MM.1S (cell line): ENCODE results near the gene TMTC1.

ENCODE experiments used
- DNase-seq: peaks from one replicate; pipeline ENCODE4 v3.0.0-alpha.2; 2015
- H2AFZ ChIP-seq: fragments of 300-600 bp; sonication (generic); 2 replicates; pipeline ENCODE4 v1.6.0; 2016; ENCODE audit warnings: antibody characterized with exemption, low read length
- H3F3A ChIP-seq: fragments of 300-600 bp; sonication (generic); 2 replicates; pipeline ENCODE4 v1.6.1; 2016; ENCODE audit warnings: mild to moderate bottlenecking, antibody characterized with exemption, low read length, moderate library complexity, mixed read lengths; ENCODE audit not compliant: insufficient read depth
- H3K27ac ChIP-seq: fragments of 300-600 bp; sonication (generic); 2 replicates; pipeline ENCODE4 v1.5.1; 2016; ENCODE audit warnings: mild to moderate bottlenecking, low read length
- H3K27me3 ChIP-seq: fragments of 300-600 bp; sonication (generic); replicated peaks from 2 replicates; pipeline ENCODE4 v1.6.0; 2016; ENCODE audit warnings: low read length; ENCODE audit not compliant: insufficient read depth
- H3K36me3 ChIP-seq: fragments of 300-600 bp; sonication (generic); replicated peaks from 2 replicates; pipeline ENCODE4 v1.6.1; 2016; ENCODE audit warnings: mild to moderate bottlenecking, low read length, mixed read lengths; ENCODE audit not compliant: insufficient read depth
- H3K4me1 ChIP-seq: fragments of 300-600 bp; sonication (generic); 2 replicates; pipeline ENCODE4 v1.6.1; 2016; ENCODE audit warnings: low read length, mixed read lengths
- H3K4me2 ChIP-seq: fragments of 300-600 bp; sonication (generic); 2 replicates; pipeline ENCODE4 v1.6.0; 2016; ENCODE audit warnings: low read depth, low read length
- H3K4me3 ChIP-seq: fragments of 300-600 bp; sonication (generic); 2 replicates; pipeline ENCODE4 v1.5.1; 2016; ENCODE audit warnings: low read length, mixed read lengths
- H3K79me2 ChIP-seq: fragments of 300-600 bp; sonication (generic); 2 replicates; pipeline ENCODE4 v1.6.1; 2016; ENCODE audit warnings: mixed run types, low read length, mixed read lengths
- H3K9ac ChIP-seq: fragments of 300-600 bp; sonication (generic); 2 replicates; pipeline ENCODE4 v1.6.1; 2016; ENCODE audit warnings: low read length, mixed read lengths
- H3K9me2 ChIP-seq: fragments of 300-600 bp; sonication (generic); replicated peaks from 2 replicates; pipeline ENCODE4 v1.6.1; 2016; ENCODE audit warnings: mild to moderate bottlenecking, low read length, mixed read lengths; ENCODE audit not compliant: insufficient read depth
- H3K9me3 ChIP-seq: fragments of 300-600 bp; sonication (generic); replicated peaks from 2 replicates; pipeline ENCODE4 v1.6.1; 2016; ENCODE audit warnings: mild to moderate bottlenecking, low read length, mixed read lengths; ENCODE audit not compliant: insufficient read depth
- H4K20me1 ChIP-seq: fragments of 300-600 bp; sonication (generic); 2 replicates; pipeline ENCODE4 v1.6.1; 2016; ENCODE audit warnings: mild to moderate bottlenecking, low read length, moderate library complexity, mixed read lengths; ENCODE audit not compliant: insufficient read depth
- EZH2 ChIP-seq: fragments of 300-600 bp; sonication (generic); optimal IDR thresholded peaks from 2 replicates; pipeline ENCODE3; 2017; ENCODE audit warnings: low read depth, mild to moderate bottlenecking, antibody characterized with exemption, low read length, mixed read lengths
- EZH2phosphoT487 ChIP-seq: fragments of 300-600 bp; sonication (generic); IDR thresholded peaks from 2 replicates; pipeline ENCODE4 v1.6.1; 2018; ENCODE audit warnings: antibody characterized with exemption, low read length
- TF ChIP-seq, protein P1 (sequence below): fragments of 300-600 bp; sonication (generic); IDR thresholded peaks from 2 replicates; pipeline ENCODE4 v1.5.1; 2016; ENCODE audit warnings: antibody characterized with exemption, low read length, mixed read lengths

The TMTC1 gene

DNA sequence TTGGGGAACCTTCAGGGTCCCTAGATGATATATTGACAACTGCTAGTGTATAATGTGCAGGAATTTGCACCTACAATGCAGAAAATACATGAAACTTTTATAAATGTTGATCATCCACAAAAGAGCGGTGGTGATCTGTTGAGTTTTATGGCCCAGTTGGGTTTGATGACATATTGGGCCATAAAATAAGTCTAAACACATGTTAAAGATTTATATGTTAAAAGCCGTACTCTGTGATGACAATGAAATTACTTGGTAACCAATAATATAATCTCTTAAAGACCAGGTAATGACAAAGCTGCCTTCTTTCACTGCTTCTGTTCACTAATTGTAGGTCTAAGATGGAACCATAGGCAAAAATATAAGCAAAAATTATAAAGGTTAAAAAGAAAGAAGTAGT lies 61.6 kb downstream of the TMTC1 start:
- Histone ChIP-seq H3K9me3 (no peaks in the 10 kb centered on the region), H3K27me3 (no peaks in the 10 kb centered on the region), H3K4me1 (0 out of 2 replicates have a peak, but pooled peaks cover 3% of the 10 kb centered on the region), H3K79me2 (no peaks in the 10 kb centered on the region), H3K36me3 (0 out of 2 replicates have a peak, but pooled peaks cover 3% of the 10 kb centered on the region), H3K27ac (no peak overlapping the region), H3K4me3 (no peak overlapping the region), H4K20me1 (no peaks in the 10 kb centered on the region), H3K9me2 (no peaks in the 10 kb centered on the region), H2AFZ (no peak overlapping the region), H3K9ac (no peak overlapping the region), H3K4me2 (no peak overlapping the region), H3F3A (no peaks in the 10 kb centered on the region)
- TF ChIP-seq, protein P1, sequence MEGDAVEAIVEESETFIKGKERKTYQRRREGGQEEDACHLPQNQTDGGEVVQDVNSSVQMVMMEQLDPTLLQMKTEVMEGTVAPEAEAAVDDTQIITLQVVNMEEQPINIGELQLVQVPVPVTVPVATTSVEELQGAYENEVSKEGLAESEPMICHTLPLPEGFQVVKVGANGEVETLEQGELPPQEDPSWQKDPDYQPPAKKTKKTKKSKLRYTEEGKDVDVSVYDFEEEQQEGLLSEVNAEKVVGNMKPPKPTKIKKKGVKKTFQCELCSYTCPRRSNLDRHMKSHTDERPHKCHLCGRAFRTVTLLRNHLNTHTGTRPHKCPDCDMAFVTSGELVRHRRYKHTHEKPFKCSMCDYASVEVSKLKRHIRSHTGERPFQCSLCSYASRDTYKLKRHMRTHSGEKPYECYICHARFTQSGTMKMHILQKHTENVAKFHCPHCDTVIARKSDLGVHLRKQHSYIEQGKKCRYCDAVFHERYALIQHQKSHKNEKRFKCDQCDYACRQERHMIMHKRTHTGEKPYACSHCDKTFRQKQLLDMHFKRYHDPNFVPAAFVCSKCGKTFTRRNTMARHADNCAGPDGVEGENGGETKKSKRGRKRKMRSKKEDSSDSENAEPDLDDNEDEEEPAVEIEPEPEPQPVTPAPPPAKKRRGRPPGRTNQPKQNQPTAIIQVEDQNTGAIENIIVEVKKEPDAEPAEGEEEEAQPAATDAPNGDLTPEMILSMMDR: no peak
- no peak for DNase-seq

DNA sequence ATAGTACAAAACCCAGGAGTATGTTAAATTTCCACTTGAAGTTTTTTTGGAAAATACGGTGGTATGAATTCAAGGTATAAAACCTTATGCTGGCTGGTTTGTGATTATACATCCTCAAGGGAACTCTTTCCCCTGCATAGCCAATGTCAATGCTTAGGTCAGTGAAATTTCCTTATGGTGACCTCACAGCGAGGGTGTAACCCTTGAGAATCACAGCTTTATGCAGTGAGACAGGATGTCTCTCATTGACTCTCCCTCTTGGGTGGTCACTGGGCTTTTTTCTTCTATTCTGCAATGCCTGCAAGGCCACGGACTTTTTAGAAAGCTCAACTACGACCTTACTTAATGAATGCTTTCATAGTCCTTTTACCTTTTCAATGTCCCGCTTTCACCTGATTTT lies 64.4 kb downstream of the TMTC1 start:
- DNase-seq: no peak
- 0 out of 2 replicates have a peak, but pooled peaks cover 3% of the 10 kb centered on the region for H3K36me3 ChIP-seq

DNA sequence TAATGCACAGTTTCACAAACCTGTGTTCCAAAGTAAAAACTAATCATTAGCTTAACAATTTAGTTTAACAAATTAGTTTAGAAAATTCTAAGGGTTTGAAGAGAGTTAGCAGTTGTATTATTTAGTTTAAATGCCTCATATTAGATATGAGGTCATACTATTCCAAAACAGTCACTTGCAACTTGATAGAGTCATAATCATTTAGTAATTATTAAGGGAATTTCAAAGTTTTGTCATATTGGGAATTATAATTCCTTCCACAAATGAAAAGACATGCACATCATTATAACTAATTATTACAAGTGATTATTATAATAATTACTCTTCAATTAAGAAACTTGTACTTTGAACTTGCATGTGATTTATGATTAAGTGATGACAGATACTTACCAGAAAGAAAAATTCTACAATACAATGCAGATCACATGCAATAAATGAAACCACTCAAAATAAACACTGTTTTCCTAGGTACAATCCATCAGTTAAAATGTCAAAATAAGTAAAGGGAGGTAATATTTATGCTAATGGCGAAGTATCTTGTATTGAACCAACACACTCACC lies 66.1 kb downstream of the TMTC1 start:
- H3K4me1 ChIP-seq: 0 out of 2 replicates have a peak, but pooled peaks cover 3% of the 10 kb centered on the region

More for the DNA sequence above, 64.4 kb downstream of the TMTC1 start:
- no peaks in the 10 kb centered on the region for H3K27me3 ChIP-seq
- no peak for TF ChIP-seq EZH2
- TF ChIP-seq, protein P1: no peak
- TF ChIP-seq EZH2phosphoT487: no peak
- no peaks in the 10 kb centered on the region for H3K9me3 ChIP-seq
- no peak overlapping the region for H3K9ac ChIP-seq
- H4K20me1 ChIP-seq: no peaks in the 10 kb centered on the region
- no peak overlapping the region for H3K27ac ChIP-seq
- H3F3A ChIP-seq: no peaks in the 10 kb centered on the region
- H3K79me2 ChIP-seq: no peaks in the 10 kb centered on the region
- no peak overlapping the region for H3K4me3 ChIP-seq
- 0 out of 2 replicates have a peak, but pooled peaks cover 3% of the 10 kb centered on the region for H3K4me1 ChIP-seq
- H3K9me2 ChIP-seq: no peaks in the 10 kb centered on the region
- no peak overlapping the region for H2AFZ ChIP-seq
- no peak overlapping the region for H3K4me2 ChIP-seq

More for the DNA sequence above, 66.1 kb downstream of the TMTC1 start:
- no peaks in the 10 kb centered on the region for H3K9me3 ChIP-seq
- H3K79me2 ChIP-seq: no peaks in the 10 kb centered on the region
- 0 out of 2 replicates have a peak, but pooled peaks cover 3% of the 10 kb centered on the region for H3K36me3 ChIP-seq
- no peaks in the 10 kb centered on the region for H3K9me2 ChIP-seq
- H3K27me3 ChIP-seq: no peaks in the 10 kb centered on the region
- H2AFZ ChIP-seq: no peak overlapping the region
- H3F3A ChIP-seq: no peaks in the 10 kb centered on the region
- H4K20me1 ChIP-seq: no peaks in the 10 kb centered on the region
- no peak overlapping the region for H3K4me2 ChIP-seq
- H3K9ac ChIP-seq: no peak overlapping the region
- H3K4me3 ChIP-seq: no peak overlapping the region
- TF ChIP-seq EZH2phosphoT487 (no peak), EZH2 (no peak)
- TF ChIP-seq, protein P1: no peak
- DNase-seq: no peak
- no peak overlapping the region for H3K27ac ChIP-seq
